HFFc6 (cell line): Measurements from ENCODE around the gene POLR2M. TPM values are rescaled to one million over a fixed set of nuclear protein-coding genes. Genes with fewer than 3 reads are reported as not detected.

Experiments used
- DNase-seq: peaks from one replicate; pipeline ENCODE4 v3.0.0-alpha.2; 2018
- H3K27ac Mint-ChIP-seq: 2 replicates; pipeline ENCODE4 v1.8.0; 2020; ENCODE audit warnings: mild to moderate bottlenecking, mixed read lengths
- H3K27me3 Mint-ChIP-seq: 2 replicates; pipeline ENCODE4 v1.8.0; 2021; ENCODE audit warnings: mild to moderate bottlenecking, moderate library complexity, mixed read lengths; ENCODE audit not compliant: insufficient read depth
- H3K36me3 Mint-ChIP-seq: 2 replicates; pipeline ENCODE4 v1.8.0; 2021; ENCODE audit warnings: low read depth, mixed read lengths
- H3K4me1 Mint-ChIP-seq: 2 replicates; pipeline ENCODE4 v1.8.0; 2020; ENCODE audit warnings: low read depth, mixed read lengths
- H3K4me3 Mint-ChIP-seq: 2 replicates; pipeline ENCODE4 v1.8.0; 2020; ENCODE audit warnings: mild to moderate bottlenecking, moderate library complexity, mixed read lengths
- H3K9me3 Mint-ChIP-seq: 2 replicates; pipeline ENCODE4 v1.8.0; 2020; ENCODE audit warnings: mild to moderate bottlenecking, mixed read lengths
- CTCF ChIP-seq: fragments of 200-600 bp; sonication (generic); IDR thresholded peaks from 2 replicates; pipeline ENCODE4 v1.5.0; 2021; ENCODE audit warnings: antibody characterized with exemption, mild to moderate bottlenecking
- total RNA-seq, 6 experiments: library from RNA; stranded (reverse); fragmentation: NEBNext Ultra II Directional; extraction: Animal tissue kit (Norgen Biotek cat#: 25700); gene quantifications; 2 replicates in 1 of 6; 3 replicates in 5 of 6; pipeline ENCODE4 v1.2.3, GENCODE V29; 2021

Gene POLR2M
- total RNA-seq, 6 experiments from 2014 or later, result 66.5 to 77.7 (median 72.1) TPM

- Mint-ChIP-seq H3K27ac (no peak overlapping the region), H3K9me3 (0 out of 2 replicates have a peak, but pooled peaks cover 4% of the 10 kb centered on the region), H3K27me3 (no peaks in the 10 kb centered on the region), H3K36me3 (peaks cover 7% of the 10 kb centered on the region), H3K4me1 (peaks cover 11% of the 10 kb centered on the region), H3K4me3 (no peak overlapping the region)
- DNase-seq, result no peak
- TF ChIP-seq CTCF, result no peak
Measured at GRCh38 chr15:57734860-57735259, 28.3 kb downstream of the POLR2M start.

GRCh38 chr15:57735431-57735830 is 28.9 kb downstream of the POLR2M start:
- Mint-ChIP-seq H3K27me3 (no peaks in the 10 kb centered on the region), H3K9me3 (0 out of 2 replicates have a peak, but pooled peaks cover 4% of the 10 kb centered on the region), H3K4me1 (peaks cover 11% of the 10 kb centered on the region), H3K36me3 (peaks cover 7% of the 10 kb centered on the region), H3K4me3 (no peak overlapping the region), H3K27ac (no peak overlapping the region)
- no peak for TF ChIP-seq CTCF
- DNase-seq, result no peak

- H3K4me1 Mint-ChIP-seq, result peaks cover 11% of the 10 kb centered on the region
- no peak overlapping the region for H3K4me3 Mint-ChIP-seq
- H3K27ac Mint-ChIP-seq, result no peak overlapping the region
- H3K9me3 Mint-ChIP-seq, result 0 out of 2 replicates have a peak, but pooled peaks cover 4% of the 10 kb centered on the region
- peaks cover 7% of the 10 kb centered on the region for H3K36me3 Mint-ChIP-seq
- no peak for TF ChIP-seq CTCF
- H3K27me3 Mint-ChIP-seq, result no peaks in the 10 kb centered on the region
- no peak for DNase-seq
Measured at GRCh38 chr15:57735891-57736290, 29.4 kb downstream of the POLR2M start.

GRCh38 chr15:57736591-57736990 is 30.1 kb downstream of the POLR2M start:
- no peak for DNase-seq
- Mint-ChIP-seq H3K27ac (no peak overlapping the region), H3K27me3 (no peaks in the 10 kb centered on the region), H3K36me3 (peaks cover 7% of the 10 kb centered on the region), H3K4me1 (peaks cover 11% of the 10 kb centered on the region), H3K9me3 (0 out of 2 replicates have a peak, but pooled peaks cover 4% of the 10 kb centered on the region), H3K4me3 (no peak overlapping the region)
- TF ChIP-seq CTCF, result no peak

- Mint-ChIP-seq H3K4me1 (no peaks in the 10 kb centered on the region), H3K27ac (no peak overlapping the region), H3K27me3 (no peaks in the 10 kb centered on the region), H3K36me3 (peaks cover 7% of the 10 kb centered on the region), H3K9me3 (0 out of 2 replicates have a peak, but pooled peaks cover 4% of the 10 kb centered on the region), H3K4me3 (no peak overlapping the region)
- no peak for DNase-seq
- TF ChIP-seq CTCF, result no peak
Measured at GRCh38 chr15:57738734-57739237, 32.3 kb downstream of the POLR2M start.

- Mint-ChIP-seq H3K9me3 (0 out of 2 replicates have a peak, but pooled peaks cover 4% of the 10 kb centered on the region), H3K4me1 (no peaks in the 10 kb centered on the region), H3K27me3 (no peaks in the 10 kb centered on the region), H3K27ac (no peak overlapping the region), H3K36me3 (peaks cover 7% of the 10 kb centered on the region), H3K4me3 (no peak overlapping the region)
- no peak for DNase-seq
- no peak for TF ChIP-seq CTCF
Measured at GRCh38 chr15:57740048-57740447, 33.5 kb downstream of the POLR2M start.
